Measurements from ENCODE around the gene CD8B2.
"Not testable (repeated sequence)": the region's sequence is repeated elsewhere in the genome, so short reads cannot be mapped to it uniquely, and the experiment has no call there.

DNA sequence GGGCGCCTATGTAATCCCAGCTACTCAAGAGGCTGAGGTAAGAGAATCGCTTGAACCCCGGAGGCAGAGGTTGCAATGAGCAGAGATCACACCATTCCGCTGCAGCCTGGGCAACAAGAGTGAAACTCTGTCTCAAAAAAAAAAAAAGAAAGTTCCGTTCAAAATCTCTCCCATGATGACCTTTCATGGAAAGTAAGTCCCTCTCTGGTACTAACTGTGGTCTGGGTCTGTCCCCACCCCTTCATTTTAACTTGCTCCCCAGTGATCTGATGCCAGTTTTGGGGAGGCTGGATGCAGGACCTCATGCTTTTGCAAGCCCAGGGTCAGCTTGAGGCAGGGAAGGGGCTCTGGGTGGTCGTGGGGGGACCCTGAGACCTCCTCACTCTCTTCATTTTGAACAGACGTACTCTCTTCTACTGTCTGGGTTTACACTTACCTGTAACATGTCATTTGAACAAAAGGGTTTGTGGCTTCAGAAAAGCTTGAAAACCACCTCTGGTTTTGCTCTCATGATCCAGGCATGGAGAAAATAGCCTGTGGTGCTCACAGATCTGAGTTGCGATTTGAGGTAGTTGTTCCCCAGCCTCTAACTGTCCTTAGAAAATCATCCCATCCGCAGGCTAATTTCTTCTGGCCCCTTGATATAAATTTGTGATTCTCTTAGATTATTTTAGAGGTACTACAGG lies 19.0 kb downstream of the CD8B2 start:
- TF ChIP-seq, protein P1, sequence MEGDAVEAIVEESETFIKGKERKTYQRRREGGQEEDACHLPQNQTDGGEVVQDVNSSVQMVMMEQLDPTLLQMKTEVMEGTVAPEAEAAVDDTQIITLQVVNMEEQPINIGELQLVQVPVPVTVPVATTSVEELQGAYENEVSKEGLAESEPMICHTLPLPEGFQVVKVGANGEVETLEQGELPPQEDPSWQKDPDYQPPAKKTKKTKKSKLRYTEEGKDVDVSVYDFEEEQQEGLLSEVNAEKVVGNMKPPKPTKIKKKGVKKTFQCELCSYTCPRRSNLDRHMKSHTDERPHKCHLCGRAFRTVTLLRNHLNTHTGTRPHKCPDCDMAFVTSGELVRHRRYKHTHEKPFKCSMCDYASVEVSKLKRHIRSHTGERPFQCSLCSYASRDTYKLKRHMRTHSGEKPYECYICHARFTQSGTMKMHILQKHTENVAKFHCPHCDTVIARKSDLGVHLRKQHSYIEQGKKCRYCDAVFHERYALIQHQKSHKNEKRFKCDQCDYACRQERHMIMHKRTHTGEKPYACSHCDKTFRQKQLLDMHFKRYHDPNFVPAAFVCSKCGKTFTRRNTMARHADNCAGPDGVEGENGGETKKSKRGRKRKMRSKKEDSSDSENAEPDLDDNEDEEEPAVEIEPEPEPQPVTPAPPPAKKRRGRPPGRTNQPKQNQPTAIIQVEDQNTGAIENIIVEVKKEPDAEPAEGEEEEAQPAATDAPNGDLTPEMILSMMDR (IDR thresholded peaks at IDR 0.05), result not testable (repeated sequence)
- not testable (repeated sequence) for TF ChIP-seq EZH2 (IDR thresholded peaks at IDR 0.05; ENCODE audit: borderline replicate concordance, insufficient read depth, low read depth, low read length, poor library complexity, severe bottlenecking)
